MM.1S (cell line): ENCODE data around the gene FAHD1.

Experiments
- CTCF ChIP-seq: fragments of 300-600 bp; sonication (generic); IDR thresholded peaks from 2 replicates; pipeline ENCODE4 v1.5.1; 2016; ENCODE audit warnings: antibody characterized with exemption, low read length, mixed read lengths
- EZH2 ChIP-seq: fragments of 300-600 bp; sonication (generic); optimal IDR thresholded peaks from 2 replicates; pipeline ENCODE3; 2017; ENCODE audit warnings: low read depth, mild to moderate bottlenecking, antibody characterized with exemption, low read length, mixed read lengths
- EZH2phosphoT487 ChIP-seq: fragments of 300-600 bp; sonication (generic); IDR thresholded peaks from 2 replicates; pipeline ENCODE4 v1.6.1; 2018; ENCODE audit warnings: antibody characterized with exemption, low read length

GRCh38 chr16:1878256-1878655 lies 51.2 kb downstream of the FAHD1 start:
- TF ChIP-seq CTCF (no peak), EZH2 (no peak), EZH2phosphoT487 (no peak)
